ENCODE results near the gene HP.
"Not testable (repeated sequence)": the region's sequence is repeated elsewhere in the genome, so short reads cannot be mapped to it uniquely, and the experiment has no call there.

HP gene

DNA sequence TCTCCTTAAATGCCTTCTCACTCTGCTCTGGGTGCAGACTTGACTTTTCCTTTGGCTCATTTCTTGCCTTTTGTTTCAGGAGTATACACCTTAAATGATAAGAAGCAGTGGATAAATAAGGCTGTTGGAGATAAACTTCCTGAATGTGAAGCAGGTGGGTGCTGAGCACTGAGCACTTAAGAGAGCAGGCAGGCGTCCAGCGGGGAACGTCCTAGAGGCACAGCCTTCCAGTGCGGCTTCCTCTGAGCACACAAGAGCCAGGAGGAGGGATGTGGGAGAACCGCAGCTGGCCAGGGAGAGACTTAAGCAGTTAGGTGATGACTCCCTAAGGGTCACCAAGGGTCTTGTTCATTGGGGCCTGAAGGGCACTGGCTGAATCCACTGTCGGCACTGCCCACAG is 3.0 kb downstream of the HP start:
- H3K23ac ChIP-seq (ENCODE audit: low read length); H3K4ac ChIP-seq (ENCODE audit: low read depth, low read length); H4K5ac ChIP-seq (ENCODE audit: low read length); H2BK120ac ChIP-seq (ENCODE audit: low read depth, low read length); H3K27me3 ChIP-seq (ENCODE audit: insufficient read depth, low read length, poor library complexity); H3K79me1 ChIP-seq (ENCODE audit: low read length); H3K9ac ChIP-seq (ENCODE audit: low read length); H3K4me2 ChIP-seq (ENCODE audit: low read length); H2BK15ac ChIP-seq (replicated peaks; ENCODE audit: low read depth); H3K36me3 ChIP-seq (ENCODE audit: control insufficient read depth, insufficient read depth, low read length); H2AK5ac ChIP-seq (ENCODE audit: low read length); H3K4me3 ChIP-seq (ENCODE audit: low read length); H3K56ac ChIP-seq (ENCODE audit: low read length); H2BK5ac ChIP-seq (ENCODE audit: low read length); H3K27ac ChIP-seq (ENCODE audit: low read depth, low read length); DNase-seq; H3K18ac ChIP-seq (ENCODE audit: low read length); H3K4me1 ChIP-seq (ENCODE audit: control insufficient read depth, low read depth, low read length); H4K8ac ChIP-seq (ENCODE audit: low read depth, low read length); H3K79me2 ChIP-seq (ENCODE audit: control insufficient read depth, insufficient read depth, low read length): not testable (repeated sequence)
- no CpG with 5 or more reads among the region's 6 CpGs for WGBS (ENCODE audit: extremely low coverage, insufficient coverage, low lambda C conversion rate)

DNA sequence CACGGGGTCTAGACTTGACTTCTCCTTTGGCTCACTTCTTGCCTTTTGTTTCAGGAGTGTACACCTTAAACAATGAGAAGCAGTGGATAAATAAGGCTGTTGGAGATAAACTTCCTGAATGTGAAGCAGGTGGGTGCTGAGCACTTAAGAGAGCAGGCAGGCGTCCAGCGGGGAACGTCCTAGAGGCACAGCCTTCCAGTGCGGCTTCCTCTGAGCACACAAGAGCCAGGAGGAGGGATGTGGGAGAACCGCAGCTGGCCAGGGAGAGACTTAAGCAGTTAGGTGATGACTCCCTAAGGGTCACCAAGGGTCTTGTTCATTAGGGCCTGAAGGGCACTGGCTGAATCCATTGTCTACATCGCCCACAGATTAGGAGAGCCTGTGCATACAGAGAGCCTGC is 4.8 kb downstream of the HP start:
- not testable (repeated sequence) for DNase-seq; H2AK5ac ChIP-seq (ENCODE audit: low read length); H3K4ac ChIP-seq (ENCODE audit: low read depth, low read length); H3K4me3 ChIP-seq (ENCODE audit: low read length); H4K8ac ChIP-seq (ENCODE audit: low read depth, low read length); H3K79me2 ChIP-seq (ENCODE audit: control insufficient read depth, insufficient read depth, low read length); H2BK5ac ChIP-seq (ENCODE audit: low read length); H3K4me2 ChIP-seq (ENCODE audit: low read length); H3K23ac ChIP-seq (ENCODE audit: low read length); H4K5ac ChIP-seq (ENCODE audit: low read length); H3K56ac ChIP-seq (ENCODE audit: low read length); H3K36me3 ChIP-seq (ENCODE audit: control insufficient read depth, insufficient read depth, low read length); H3K27ac ChIP-seq (ENCODE audit: low read depth, low read length); H2BK120ac ChIP-seq (ENCODE audit: low read depth, low read length); H2BK15ac ChIP-seq (replicated peaks; ENCODE audit: low read depth); H3K79me1 ChIP-seq (ENCODE audit: low read length); H3K27me3 ChIP-seq (ENCODE audit: insufficient read depth, low read length, poor library complexity); H3K9ac ChIP-seq (ENCODE audit: low read length); H3K18ac ChIP-seq (ENCODE audit: low read length); H3K4me1 ChIP-seq (ENCODE audit: control insufficient read depth, low read depth, low read length)
- no CpG with 5 or more reads among the region's 7 CpGs for WGBS (ENCODE audit: extremely low coverage, insufficient coverage, low lambda C conversion rate)

DNA sequence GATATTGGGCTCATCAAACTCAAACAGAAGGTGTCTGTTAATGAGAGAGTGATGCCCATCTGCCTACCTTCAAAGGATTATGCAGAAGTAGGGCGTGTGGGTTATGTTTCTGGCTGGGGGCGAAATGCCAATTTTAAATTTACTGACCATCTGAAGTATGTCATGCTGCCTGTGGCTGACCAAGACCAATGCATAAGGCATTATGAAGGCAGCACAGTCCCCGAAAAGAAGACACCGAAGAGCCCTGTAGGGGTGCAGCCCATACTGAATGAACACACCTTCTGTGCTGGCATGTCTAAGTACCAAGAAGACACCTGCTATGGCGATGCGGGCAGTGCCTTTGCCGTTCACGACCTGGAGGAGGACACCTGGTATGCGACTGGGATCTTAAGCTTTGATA is 6.1 kb downstream of the HP start:
- Histone ChIP-seq H2AK5ac (ENCODE audit: low read length) (no peak overlapping the region), H2BK120ac (ENCODE audit: low read depth, low read length) (no peak overlapping the region), H3K4me2 (ENCODE audit: low read length) (no peak overlapping the region), H2BK5ac (ENCODE audit: low read length) (no peak overlapping the region), H3K4me1 (ENCODE audit: control insufficient read depth, low read depth, low read length) (no peaks in the 10 kb centered on the region), H2BK15ac (replicated peaks; ENCODE audit: low read depth) (no peak overlapping the region), H3K4me3 (ENCODE audit: low read length) (no peak overlapping the region), H3K23ac (ENCODE audit: low read length) (peak overlapping the region; percentile 9), H4K8ac (ENCODE audit: low read depth, low read length) (no peak overlapping the region), H3K18ac (ENCODE audit: low read length) (no peak overlapping the region), H3K36me3 (ENCODE audit: control insufficient read depth, insufficient read depth, low read length) (no peaks in the 10 kb centered on the region), H3K79me2 (ENCODE audit: control insufficient read depth, insufficient read depth, low read length) (no peaks in the 10 kb centered on the region), H3K79me1 (ENCODE audit: low read length) (no peaks in the 10 kb centered on the region), H3K4ac (ENCODE audit: low read depth, low read length) (no peak overlapping the region), H3K9ac (ENCODE audit: low read length) (no peak overlapping the region), H3K27ac (ENCODE audit: low read depth, low read length) (no peak overlapping the region), H3K27me3 (ENCODE audit: insufficient read depth, low read length, poor library complexity) (no peaks in the 10 kb centered on the region), H3K56ac (ENCODE audit: low read length) (no peak overlapping the region), H4K5ac (ENCODE audit: low read length) (no peak overlapping the region)
- no peak for DNase-seq
- no CpG with 5 or more reads among the region's 9 CpGs for WGBS (ENCODE audit: extremely low coverage, insufficient coverage, low lambda C conversion rate)

DNA sequence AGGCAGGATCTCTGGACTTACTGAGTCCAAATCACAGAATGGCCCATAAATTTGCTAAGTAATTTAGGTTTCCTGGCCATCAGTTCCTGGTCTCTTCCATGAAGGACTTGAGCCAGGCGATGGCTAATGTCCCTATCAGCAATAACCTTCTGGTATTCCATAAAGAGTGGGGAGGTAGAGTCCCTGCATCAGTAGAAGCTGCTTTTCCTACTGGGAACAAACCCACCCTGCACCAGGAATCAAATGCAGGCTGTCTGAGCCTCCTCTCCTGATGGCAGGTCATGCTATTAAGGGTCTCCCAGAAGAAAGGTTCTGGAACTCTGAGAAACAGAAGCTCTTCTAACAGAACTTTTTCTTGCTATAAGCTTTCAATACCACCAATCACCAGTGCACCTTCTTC is 7.3 kb downstream of the HP start:
- no peaks in the 10 kb centered on the region for H3K36me3 ChIP-seq (ENCODE audit: control insufficient read depth, insufficient read depth, low read length)
- no peak overlapping the region for H2BK15ac ChIP-seq (replicated peaks; ENCODE audit: low read depth)
- DNase-seq, result no peak
- no peak overlapping the region for H3K4ac ChIP-seq (ENCODE audit: low read depth, low read length)
- H3K4me3 ChIP-seq (ENCODE audit: low read length), result no peak overlapping the region
- H3K79me1 ChIP-seq (ENCODE audit: low read length), result no peaks in the 10 kb centered on the region
- H3K4me1 ChIP-seq (ENCODE audit: control insufficient read depth, low read depth, low read length), result no peaks in the 10 kb centered on the region
- H4K8ac ChIP-seq (ENCODE audit: low read depth, low read length), result no peak overlapping the region
- H3K9ac ChIP-seq (ENCODE audit: low read length), result no peak overlapping the region
- H3K56ac ChIP-seq (ENCODE audit: low read length), result no peak overlapping the region
- H2BK5ac ChIP-seq (ENCODE audit: low read length), result no peak overlapping the region
- no CpG with 5 or more reads among the region's 1 CpG for whole genome bisulfite sequencing (ENCODE audit: extremely low coverage, insufficient coverage, low lambda C conversion rate)
- H4K5ac ChIP-seq (ENCODE audit: low read length), result no peak overlapping the region
- H3K23ac ChIP-seq (ENCODE audit: low read length), result no peak overlapping the region
- H3K79me2 ChIP-seq (ENCODE audit: control insufficient read depth, insufficient read depth, low read length), result no peaks in the 10 kb centered on the region
- H2BK120ac ChIP-seq (ENCODE audit: low read depth, low read length), result no peak overlapping the region
- no peaks in the 10 kb centered on the region for H3K27me3 ChIP-seq (ENCODE audit: insufficient read depth, low read length, poor library complexity)
- H2AK5ac ChIP-seq (ENCODE audit: low read length), result no peak overlapping the region
- H3K4me2 ChIP-seq (ENCODE audit: low read length), result no peak overlapping the region
- no peak overlapping the region for H3K27ac ChIP-seq (ENCODE audit: low read depth, low read length)
- H3K18ac ChIP-seq (ENCODE audit: low read length), result no peak overlapping the region

DNA sequence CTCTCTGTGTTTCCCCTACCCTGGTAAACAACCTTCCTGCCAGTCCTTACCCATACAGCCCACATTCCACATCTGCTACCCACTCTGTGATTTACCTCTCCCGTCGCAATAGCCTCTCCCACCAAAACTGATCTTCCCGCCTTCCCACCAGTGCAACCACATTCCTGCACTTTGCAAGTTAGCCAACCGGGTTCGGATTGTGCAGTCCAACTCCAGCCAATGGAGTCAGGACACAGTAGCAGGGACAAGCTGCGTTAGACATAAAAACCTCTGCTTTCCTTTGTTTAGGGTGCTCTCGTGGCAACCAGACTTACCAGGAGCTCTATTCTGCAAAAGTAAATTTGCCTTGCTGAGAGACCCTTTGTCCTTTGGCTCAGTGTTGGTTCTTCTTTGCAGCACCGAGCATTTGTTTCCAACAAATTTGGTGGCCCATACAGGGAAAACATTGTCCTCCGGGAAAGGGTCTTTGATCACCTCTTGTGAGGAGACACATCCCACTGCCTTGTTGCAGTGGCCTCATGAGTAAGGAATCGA is 10.1 kb downstream of the HP start:
- no peaks in the 10 kb centered on the region for H3K36me3 ChIP-seq (ENCODE audit: control insufficient read depth, insufficient read depth, low read length)
- H2BK5ac ChIP-seq (ENCODE audit: low read length), result no peak overlapping the region
- H3K4ac ChIP-seq (ENCODE audit: low read depth, low read length), result no peak overlapping the region
- H3K4me1 ChIP-seq (ENCODE audit: control insufficient read depth, low read depth, low read length), result no peaks in the 10 kb centered on the region
- no peak overlapping the region for H3K27ac ChIP-seq (ENCODE audit: low read depth, low read length)
- no peak overlapping the region for H2BK120ac ChIP-seq (ENCODE audit: low read depth, low read length)
- H2BK15ac ChIP-seq (replicated peaks; ENCODE audit: low read depth), result no peak overlapping the region
- H3K4me3 ChIP-seq (ENCODE audit: low read length), result no peak overlapping the region
- H3K79me1 ChIP-seq (ENCODE audit: low read length), result no peaks in the 10 kb centered on the region
- no peaks in the 10 kb centered on the region for H3K79me2 ChIP-seq (ENCODE audit: control insufficient read depth, insufficient read depth, low read length)
- H4K5ac ChIP-seq (ENCODE audit: low read length), result no peak overlapping the region
- no peak overlapping the region for H4K8ac ChIP-seq (ENCODE audit: low read depth, low read length)
- no peak overlapping the region for H3K4me2 ChIP-seq (ENCODE audit: low read length)
- H2AK5ac ChIP-seq (ENCODE audit: low read length), result no peak overlapping the region
- no CpG with 5 or more reads among the region's 10 CpGs for WGBS (ENCODE audit: extremely low coverage, insufficient coverage, low lambda C conversion rate)
- H3K56ac ChIP-seq (ENCODE audit: low read length), result no peak overlapping the region
- H3K23ac ChIP-seq (ENCODE audit: low read length), result no peak overlapping the region
- H3K18ac ChIP-seq (ENCODE audit: low read length), result no peak overlapping the region
- no peaks in the 10 kb centered on the region for H3K27me3 ChIP-seq (ENCODE audit: insufficient read depth, low read length, poor library complexity)
- H3K9ac ChIP-seq (ENCODE audit: low read length), result no peak overlapping the region
- DNase-seq, result no peak

DNA sequence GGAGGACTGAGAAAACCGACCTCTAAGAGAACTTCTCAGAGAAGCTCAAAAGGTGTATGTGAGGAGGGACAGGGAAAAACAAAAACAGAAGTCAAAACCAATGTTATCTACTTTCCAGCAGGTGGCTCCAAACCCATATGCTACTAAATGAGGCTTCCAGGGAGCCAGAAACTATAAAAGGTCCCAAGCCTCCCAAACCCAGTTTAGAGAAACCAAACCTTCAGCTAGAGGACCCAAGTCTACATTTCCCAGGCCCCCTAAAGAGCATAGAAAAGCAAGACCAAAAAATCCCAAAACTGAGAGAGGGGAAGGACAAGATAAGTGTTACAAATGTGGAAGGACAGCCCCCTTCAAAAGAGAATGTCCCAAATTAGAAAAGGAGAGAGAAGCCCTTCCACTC is 12.4 kb downstream of the HP start:
- peak; percentile 68 for DNase-seq

More for the DNA sequence above, 12.4 kb downstream of the HP start:
- no peak overlapping the region for H3K4me3 ChIP-seq (ENCODE audit: low read length)
- H3K4ac ChIP-seq (ENCODE audit: low read depth, low read length), result no peak overlapping the region
- H4K5ac ChIP-seq (ENCODE audit: low read length), result no peak overlapping the region
- H3K18ac ChIP-seq (ENCODE audit: low read length), result no peak overlapping the region
- H3K27me3 ChIP-seq (ENCODE audit: insufficient read depth, low read length, poor library complexity), result no peaks in the 10 kb centered on the region
- H3K79me2 ChIP-seq (ENCODE audit: control insufficient read depth, insufficient read depth, low read length), result no peaks in the 10 kb centered on the region
- H3K9ac ChIP-seq (ENCODE audit: low read length), result peak overlapping the region; percentile 38
- H2AK5ac ChIP-seq (ENCODE audit: low read length), result no peak overlapping the region
- no peak overlapping the region for H3K27ac ChIP-seq (ENCODE audit: low read depth, low read length)
- H3K79me1 ChIP-seq (ENCODE audit: low read length), result no peaks in the 10 kb centered on the region
- WGBS (ENCODE audit: extremely low coverage, insufficient coverage, low lambda C conversion rate), result no CpG with 5 or more reads among the region's 1 CpG
- no peak overlapping the region for H2BK120ac ChIP-seq (ENCODE audit: low read depth, low read length)
- H3K36me3 ChIP-seq (ENCODE audit: control insufficient read depth, insufficient read depth, low read length), result no peaks in the 10 kb centered on the region
- H3K56ac ChIP-seq (ENCODE audit: low read length), result no peak overlapping the region
- H3K23ac ChIP-seq (ENCODE audit: low read length), result no peak overlapping the region
- H3K4me2 ChIP-seq (ENCODE audit: low read length), result no peak overlapping the region
- no peak overlapping the region for H2BK15ac ChIP-seq (replicated peaks; ENCODE audit: low read depth)
- H2BK5ac ChIP-seq (ENCODE audit: low read length), result no peak overlapping the region
- no peaks in the 10 kb centered on the region for H3K4me1 ChIP-seq (ENCODE audit: control insufficient read depth, low read depth, low read length)
- no peak overlapping the region for H4K8ac ChIP-seq (ENCODE audit: low read depth, low read length)

Measured in mesendoderm (in vitro differentiated cells).